Measurements from ENCODE around the gene CERK. TPM values are rescaled to one million over a fixed set of nuclear protein-coding genes. Genes with fewer than 3 reads are reported as not detected.
"Not testable (repeated sequence)": the region's sequence is repeated elsewhere in the genome, so short reads cannot be mapped to it uniquely, and the experiment has no call there.

CERK gene
- total and polyA plus RNA-seq, 7 donors = 23.9 to 45.5 (median 28.2) TPM

DNA sequence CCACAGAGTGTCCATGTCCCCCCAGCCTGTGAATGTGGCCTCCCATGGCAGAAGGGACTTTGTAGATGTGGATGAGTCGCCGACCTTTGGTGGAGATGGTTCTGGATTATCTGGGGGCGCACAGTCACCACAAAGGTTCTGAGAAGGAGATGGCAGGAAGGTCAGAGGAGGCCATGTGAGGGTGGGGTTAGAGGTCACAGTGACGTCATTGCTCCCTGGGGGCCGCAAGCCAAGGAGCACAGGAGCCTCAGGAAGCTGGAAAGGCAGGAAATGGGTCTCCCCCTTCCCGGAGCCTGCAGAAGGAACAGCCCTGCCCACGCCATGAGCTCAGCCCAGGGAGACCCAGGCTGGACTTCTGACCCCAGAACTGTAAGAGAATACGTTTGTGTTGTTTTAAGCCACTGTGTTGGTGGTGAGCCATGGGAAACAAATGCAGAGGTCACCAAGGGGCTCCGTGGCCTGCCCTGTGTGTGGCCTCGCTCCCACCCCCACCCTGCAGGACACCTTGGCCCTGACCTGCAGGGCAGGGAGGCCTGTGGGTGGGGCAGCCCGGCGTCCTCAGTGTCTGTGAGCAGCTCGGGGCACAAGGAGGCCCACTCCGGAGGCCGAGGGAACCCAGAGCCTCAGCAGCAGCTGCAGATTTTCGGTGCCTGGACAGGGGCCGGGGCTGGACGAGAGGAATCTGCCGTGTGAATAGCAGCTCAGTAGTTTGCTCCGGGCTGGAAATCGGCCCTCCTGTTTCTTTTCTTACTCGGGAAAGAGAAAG, 85.8 kb downstream of the CERK start:
- Histone ChIP-seq H3K27me3 (no peaks in the 10 kb centered on the region), H3K27ac (peak overlapping the region; percentile 39 to 72 (median 51)), H3K4me3 (no peak overlapping the region), H3K9me3 (no peaks in the 10 kb centered on the region), H3K4me1 (peaks cover 0 to 31% (median 24%) of the 10 kb centered on the region in 4 donors), H3K36me3 (no peaks in the 10 kb centered on the region)
- 54 to 78% methylated on average over 22 of the region's 22 CpGs for WGBS, 2 donors
- intact Hi-C loops (cut with DNase I) = no loop called here
- TF ChIP-seq, protein P1, sequence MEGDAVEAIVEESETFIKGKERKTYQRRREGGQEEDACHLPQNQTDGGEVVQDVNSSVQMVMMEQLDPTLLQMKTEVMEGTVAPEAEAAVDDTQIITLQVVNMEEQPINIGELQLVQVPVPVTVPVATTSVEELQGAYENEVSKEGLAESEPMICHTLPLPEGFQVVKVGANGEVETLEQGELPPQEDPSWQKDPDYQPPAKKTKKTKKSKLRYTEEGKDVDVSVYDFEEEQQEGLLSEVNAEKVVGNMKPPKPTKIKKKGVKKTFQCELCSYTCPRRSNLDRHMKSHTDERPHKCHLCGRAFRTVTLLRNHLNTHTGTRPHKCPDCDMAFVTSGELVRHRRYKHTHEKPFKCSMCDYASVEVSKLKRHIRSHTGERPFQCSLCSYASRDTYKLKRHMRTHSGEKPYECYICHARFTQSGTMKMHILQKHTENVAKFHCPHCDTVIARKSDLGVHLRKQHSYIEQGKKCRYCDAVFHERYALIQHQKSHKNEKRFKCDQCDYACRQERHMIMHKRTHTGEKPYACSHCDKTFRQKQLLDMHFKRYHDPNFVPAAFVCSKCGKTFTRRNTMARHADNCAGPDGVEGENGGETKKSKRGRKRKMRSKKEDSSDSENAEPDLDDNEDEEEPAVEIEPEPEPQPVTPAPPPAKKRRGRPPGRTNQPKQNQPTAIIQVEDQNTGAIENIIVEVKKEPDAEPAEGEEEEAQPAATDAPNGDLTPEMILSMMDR (IDR thresholded peaks at IDR 0.05) = no peak
- TF ChIP-seq POLR2AphosphoS5 (IDR thresholded peaks at IDR 0.05) (peak in 1 of 4 donors; percentile 18), EP300 (IDR thresholded peaks at IDR 0.05) (no peak)
- DNase-seq = no peak

DNA sequence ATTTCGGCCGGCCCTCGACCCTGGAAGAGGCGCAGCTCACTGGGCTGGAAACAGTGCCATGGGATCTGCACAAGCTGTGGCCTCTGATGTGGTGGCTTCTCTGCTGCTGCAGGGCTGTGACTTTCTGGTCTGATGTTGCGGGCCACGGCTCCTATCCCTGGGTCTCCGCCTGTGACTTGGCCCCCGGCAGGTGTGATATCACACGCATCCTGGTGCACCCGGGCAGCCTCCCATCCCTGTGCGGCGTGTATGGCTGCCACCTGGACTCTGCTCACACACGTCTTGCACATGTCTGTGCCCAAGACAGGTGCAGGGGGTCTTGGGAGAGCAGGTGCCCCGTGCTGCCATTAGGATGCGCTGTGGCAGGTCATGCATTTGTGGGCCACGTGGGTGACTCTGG, 86.7 kb downstream of the CERK start:
- intact Hi-C loops (cut with DNase I) = no loop called here
- Histone ChIP-seq H3K4me3 (no peak overlapping the region), H3K27ac (peak overlapping the region in 2 of 4 donors; percentile 46 to 72), H3K36me3 (no peaks in the 10 kb centered on the region), H3K27me3 (no peaks in the 10 kb centered on the region), H3K9me3 (no peaks in the 10 kb centered on the region), H3K4me1 (peaks cover 0 to 35% (median 28%) of the 10 kb centered on the region in 4 donors)
- 85 to 95% methylated on average over 16 of the region's 16 CpGs for WGBS, 2 donors
- TF ChIP-seq, protein P1 (IDR thresholded peaks at IDR 0.05) = no peak
- TF ChIP-seq POLR2AphosphoS5 (IDR thresholded peaks at IDR 0.05) = no peak
- TF ChIP-seq EP300 (IDR thresholded peaks at IDR 0.05) = no peak
- TF ChIP-seq POLR2A (IDR thresholded peaks at IDR 0.05) = no peak
- DNase-seq = no peak

DNA sequence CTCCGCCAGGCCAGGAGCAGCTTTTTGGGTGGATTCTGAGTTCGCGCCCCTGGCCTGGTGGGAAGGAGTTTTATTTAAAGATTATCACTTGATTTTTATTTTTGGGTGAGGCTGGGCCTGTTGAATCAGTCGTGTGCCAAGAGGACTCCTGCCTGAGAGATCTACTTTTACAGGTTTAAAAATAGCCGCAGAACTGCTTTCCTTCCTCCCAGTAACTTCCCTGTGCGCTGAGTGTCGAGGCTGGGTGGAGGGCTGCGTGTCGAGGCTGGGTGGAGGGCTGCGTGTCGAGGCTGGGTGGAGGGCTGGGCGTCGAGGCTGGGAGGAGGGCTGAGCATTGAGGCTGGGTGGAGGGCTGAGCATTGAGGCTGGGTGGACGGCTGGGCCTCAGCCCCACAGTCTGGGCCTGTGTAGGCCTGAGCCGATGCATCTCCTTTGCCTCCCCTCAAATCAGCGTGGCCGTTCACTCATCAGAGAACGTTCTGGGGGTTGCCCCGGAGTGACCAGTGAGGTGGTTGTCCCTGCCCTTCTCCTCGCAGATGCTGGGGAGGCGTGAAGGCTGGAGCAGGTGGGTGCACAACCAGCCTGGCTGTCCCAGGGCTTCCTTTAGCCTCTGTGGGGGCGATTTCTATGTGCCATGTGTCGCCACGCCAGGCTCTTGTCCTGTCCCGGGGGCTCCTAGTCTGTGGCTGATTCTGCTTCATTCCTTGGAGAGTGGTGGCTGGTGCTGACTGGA, 87.8 kb downstream of the CERK start:
- Histone ChIP-seq H3K9me3 (no peaks in the 10 kb centered on the region), H3K4me3 (no peak overlapping the region), H3K4me1 (peaks cover 0 to 35% (median 28%) of the 10 kb centered on the region in 4 donors), H3K27ac (peak overlapping the region; percentile 47 to 72 (median 66)), H3K27me3 (no peaks in the 10 kb centered on the region), H3K36me3 (no peaks in the 10 kb centered on the region)
- no peak for DNase-seq
- TF ChIP-seq EP300 (IDR thresholded peaks at IDR 0.05) = no peak
- TF ChIP-seq, protein P1 (IDR thresholded peaks at IDR 0.05) = no peak
- no peak for TF ChIP-seq POLR2A (IDR thresholded peaks at IDR 0.05)
- no peak for TF ChIP-seq POLR2AphosphoS5 (IDR thresholded peaks at IDR 0.05)
- intact Hi-C loops (cut with DNase I) = no loop called here
- WGBS, 2 donors = 76 to 86% methylated on average over 25 of the region's 25 CpGs

DNA sequence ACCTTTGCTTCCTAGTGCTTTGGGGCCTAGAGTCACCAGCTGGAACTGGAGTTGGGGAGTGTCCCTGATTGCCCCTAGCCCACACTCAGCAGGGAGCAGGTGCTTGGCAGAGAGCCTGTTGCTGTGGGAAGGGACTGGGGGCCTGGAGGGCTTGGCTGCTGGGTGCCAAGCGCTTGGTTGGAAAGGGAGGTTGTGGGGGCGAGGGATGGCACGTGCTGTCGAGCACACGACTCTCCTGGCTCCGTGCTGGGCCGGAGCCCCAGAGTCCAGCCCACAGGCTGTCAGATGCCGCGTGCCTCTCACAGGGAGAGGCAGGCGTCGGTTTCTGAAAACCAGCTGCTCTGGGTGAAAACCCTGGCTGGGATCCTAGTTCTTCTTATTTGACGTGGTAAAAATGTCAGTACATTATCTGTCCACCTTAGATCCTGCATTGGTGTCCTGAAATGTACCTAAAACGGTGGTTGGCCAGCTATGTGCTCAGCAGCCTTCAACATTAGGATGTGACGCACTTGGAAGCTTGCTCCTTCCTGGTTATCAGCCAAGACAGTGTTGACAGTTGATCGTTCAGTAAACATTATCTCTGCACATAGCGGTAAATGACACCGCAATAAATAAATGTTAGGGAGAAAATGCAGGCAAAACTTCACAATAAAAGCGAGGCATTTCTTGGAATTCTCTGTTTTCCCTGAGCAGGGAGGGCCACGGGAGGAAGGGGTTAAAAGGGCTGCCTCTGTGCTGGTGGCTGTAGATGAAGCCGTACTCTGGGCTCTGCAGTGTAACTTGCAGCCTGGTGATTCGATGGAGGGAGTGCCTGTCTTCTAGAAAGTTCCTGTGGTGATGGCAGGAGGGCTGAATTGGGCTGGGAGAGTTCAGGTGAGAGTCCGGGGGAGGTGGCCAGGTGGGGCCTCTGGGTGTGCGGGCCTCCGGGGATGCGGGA, 88.6 kb downstream of the CERK start:
- DNase-seq = no peak
- Histone ChIP-seq H3K27ac (peak overlapping the region; percentile 47 to 72 (median 66)), H3K36me3 (no peaks in the 10 kb centered on the region), H3K9me3 (no peaks in the 10 kb centered on the region), H3K27me3 (no peaks in the 10 kb centered on the region), H3K4me1 (peaks cover 0 to 35% (median 28%) of the 10 kb centered on the region in 4 donors), H3K4me3 (no peak overlapping the region)
- intact Hi-C loops (cut with DNase I) = no loop called here
- WGBS, 2 donors = 45 to 58% methylated on average over 25 of the region's 25 CpGs
- TF ChIP-seq, protein P1 (IDR thresholded peaks at IDR 0.05) = no peak
- TF ChIP-seq EP300 (IDR thresholded peaks at IDR 0.05) = peak in 2 of 4 donors; percentile 14 to 25
- peak in 3 of 4 donors; percentile 57 to 61 (median 57) for TF ChIP-seq POLR2AphosphoS5 (IDR thresholded peaks at IDR 0.05)

DNA sequence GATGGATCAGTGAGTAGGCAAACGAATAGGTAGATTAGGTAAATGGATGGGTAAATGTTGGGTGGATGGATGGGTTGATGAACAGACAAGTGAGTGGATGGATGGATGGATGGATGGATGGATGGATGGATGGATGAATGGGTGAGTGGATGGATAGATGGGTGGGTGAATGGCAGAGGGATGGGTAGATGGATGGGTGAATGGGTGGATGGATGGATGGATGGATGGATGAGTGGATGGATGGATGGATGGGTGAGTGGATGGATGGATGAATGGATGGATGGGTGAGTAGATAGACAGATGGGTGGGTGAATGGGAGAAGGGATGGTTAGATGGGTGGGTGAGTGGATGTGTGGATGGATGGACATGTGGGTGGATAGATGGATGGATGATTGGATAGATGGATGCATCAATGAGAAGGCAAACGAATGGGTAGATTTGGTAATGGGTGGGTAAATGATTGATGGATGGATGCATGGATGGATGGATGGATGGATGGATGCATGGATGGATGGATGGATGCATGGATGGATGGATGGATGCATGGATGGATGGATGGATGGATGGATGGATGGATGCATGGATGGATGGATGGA, 89.7 kb downstream of the CERK start:
- DNase-seq; intact Hi-C loops (cut with DNase I); H3K27me3 ChIP-seq; H3K27ac ChIP-seq; H3K9me3 ChIP-seq; H3K36me3 ChIP-seq; H3K4me3 ChIP-seq: not testable (repeated sequence)
- H3K4me1 ChIP-seq = peaks cover 0 to 35% (median 27%) of the 10 kb centered on the region in 4 donors
- WGBS, 2 donors = 97 to 99% methylated on average over 2 of the region's 2 CpGs
